Measurements from ENCODE around the gene RPS4Y2.

RPS4Y2 gene

DNA sequence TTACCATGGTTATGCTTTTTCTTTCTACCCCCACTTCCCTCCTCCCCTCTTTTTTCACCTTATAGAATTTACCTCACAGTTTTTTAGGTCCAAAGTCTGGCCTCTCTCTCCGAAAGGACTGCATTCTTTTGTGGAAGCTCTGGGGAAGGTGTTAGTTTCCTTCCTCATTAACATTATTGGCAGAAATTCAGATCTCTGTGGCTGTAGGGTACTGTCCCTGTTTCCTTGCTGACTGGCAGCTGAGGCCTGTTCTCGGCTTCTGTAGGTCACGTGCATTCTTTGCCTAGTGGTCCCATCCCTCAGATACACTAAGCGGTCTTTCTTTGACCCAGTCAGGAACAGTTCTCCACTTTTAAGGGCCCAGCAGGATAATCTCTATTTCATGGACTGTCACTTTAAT is 25.5 kb downstream of the RPS4Y2 start:
- TF ChIP-seq CTCF (IDR thresholded peaks at IDR 0.05; ENCODE audit: low read depth, low read length), result no peak
- no peak for DNase-seq (ENCODE audit: extremely low read depth, low read depth)

- no peak for TF ChIP-seq CTCF (IDR thresholded peaks at IDR 0.05; ENCODE audit: low read depth, low read length)
Observed at GRCh38 chrY:20784965-20785364, 29.1 kb downstream of the RPS4Y2 start.

DNA sequence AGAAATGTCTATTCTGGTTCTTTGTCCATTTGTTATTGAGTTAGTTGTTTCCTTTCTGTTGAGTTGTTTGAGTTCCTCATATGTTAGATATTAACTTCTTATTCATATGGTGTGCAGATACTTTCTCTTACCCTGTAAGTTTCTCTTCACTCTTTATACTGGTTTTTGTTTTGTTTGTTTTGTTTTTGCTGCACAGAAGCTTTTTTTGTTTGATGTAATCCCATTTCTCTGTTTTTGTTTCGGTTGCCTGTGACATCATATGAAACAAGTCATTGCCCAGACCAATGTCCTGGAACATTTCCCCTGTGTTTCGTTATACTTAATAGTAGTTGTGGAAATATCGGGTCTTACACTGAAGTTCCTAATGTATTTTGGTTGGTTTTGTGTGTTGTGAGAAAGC is 31.2 kb downstream of the RPS4Y2 start:
- TF ChIP-seq CTCF (IDR thresholded peaks at IDR 0.05; ENCODE audit: low read depth, low read length), result no peak
- no peak for DNase-seq (ENCODE audit: extremely low read depth, low read depth)

More at GRCh38 chrY:20784965-20785364, 29.1 kb downstream of the RPS4Y2 start:
- no peak for DNase-seq (ENCODE audit: extremely low read depth, low read depth)

GRCh38 chrY:20798351-20799049 is 42.6 kb downstream of the RPS4Y2 start:
- DNase-seq (ENCODE audit: extremely low read depth, low read depth), result no peak
- TF ChIP-seq CTCF (IDR thresholded peaks at IDR 0.05; ENCODE audit: low read depth, low read length), result no peak

GRCh38 chrY:20802659-20803058 is 46.8 kb downstream of the RPS4Y2 start:
- no peak for TF ChIP-seq CTCF (IDR thresholded peaks at IDR 0.05; ENCODE audit: low read depth, low read length)
- DNase-seq (ENCODE audit: extremely low read depth, low read depth), result no peak

DNA sequence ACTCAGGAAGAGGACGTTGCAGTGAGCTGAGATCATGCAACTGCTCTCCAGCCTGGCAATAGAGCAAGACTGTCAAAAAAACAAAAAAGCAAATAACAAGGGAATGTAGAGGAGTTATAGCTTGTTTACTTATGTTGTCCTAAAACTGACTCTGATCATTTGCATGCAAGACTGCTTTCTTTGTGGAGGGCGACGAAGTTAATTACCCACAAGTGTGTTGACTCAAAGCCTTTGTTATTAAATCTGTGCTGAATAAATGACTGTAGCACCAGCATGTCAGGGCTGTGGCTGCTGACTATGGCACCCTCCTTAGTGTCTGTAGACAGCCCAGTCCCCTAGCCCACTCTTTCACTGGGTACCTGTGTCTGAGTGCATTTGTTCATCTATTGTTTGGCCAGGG is 50.3 kb downstream of the RPS4Y2 start:
- DNase-seq (ENCODE audit: extremely low read depth, low read depth), result no peak
- no peak for TF ChIP-seq CTCF (IDR thresholded peaks at IDR 0.05; ENCODE audit: low read depth, low read length)

GRCh38 chrY:20813459-20813858 is 57.6 kb downstream of the RPS4Y2 start:
- TF ChIP-seq CTCF (IDR thresholded peaks at IDR 0.05; ENCODE audit: low read depth, low read length), result no peak
- no peak for DNase-seq (ENCODE audit: extremely low read depth, low read depth)

Measured in AG09319 (cell line).